ENCODE data around the gene NRG4.
"Not testable (repeated sequence)": the region's sequence is repeated elsewhere in the genome, so short reads cannot be mapped to it uniquely, and the experiment has no call there.

NRG4 gene

DNA sequence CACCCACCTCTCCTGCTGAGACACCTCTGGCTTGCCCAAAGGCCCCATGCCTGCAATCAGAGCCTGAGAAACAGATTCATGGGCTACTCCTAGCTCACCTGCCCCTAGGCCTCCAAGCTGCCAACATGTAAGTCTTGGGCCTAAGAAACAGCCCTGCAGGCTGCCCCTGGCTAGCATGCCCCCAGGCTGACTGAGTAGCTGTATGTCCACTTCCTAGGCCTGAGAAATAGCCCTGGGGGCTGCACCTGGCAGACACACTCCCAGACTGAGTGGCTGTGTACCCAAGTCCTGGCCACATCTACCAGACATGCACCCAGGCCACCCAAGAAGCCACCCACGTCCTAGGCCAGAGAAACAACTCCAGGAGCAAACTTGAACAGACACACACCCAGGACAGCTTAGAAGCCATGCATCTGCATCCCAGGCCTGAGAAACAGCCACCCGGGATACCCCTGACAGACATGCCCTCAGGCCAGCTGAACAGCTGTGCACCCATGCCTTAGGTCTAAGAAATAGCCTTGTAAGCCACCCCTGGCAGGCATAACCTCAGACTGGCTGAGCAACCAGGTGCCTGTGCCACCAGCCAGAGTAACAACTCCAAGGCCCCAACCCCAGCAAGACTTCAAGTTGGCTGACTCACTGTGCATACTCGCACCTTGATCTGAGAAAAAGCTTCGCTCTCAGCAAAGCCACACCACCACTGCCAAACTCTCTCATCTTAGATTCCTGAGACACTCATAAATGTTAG lies 12.0 kb upstream of the NRG4 start:
- no peak for DNase-seq
- TF ChIP-seq GATA1 (IDR thresholded peaks at IDR 0.05; ENCODE audit: low read depth, low read length) (no peak), POLR2A (IDR thresholded peaks at IDR 0.05; ENCODE audit: low read length) (no peak)

DNA sequence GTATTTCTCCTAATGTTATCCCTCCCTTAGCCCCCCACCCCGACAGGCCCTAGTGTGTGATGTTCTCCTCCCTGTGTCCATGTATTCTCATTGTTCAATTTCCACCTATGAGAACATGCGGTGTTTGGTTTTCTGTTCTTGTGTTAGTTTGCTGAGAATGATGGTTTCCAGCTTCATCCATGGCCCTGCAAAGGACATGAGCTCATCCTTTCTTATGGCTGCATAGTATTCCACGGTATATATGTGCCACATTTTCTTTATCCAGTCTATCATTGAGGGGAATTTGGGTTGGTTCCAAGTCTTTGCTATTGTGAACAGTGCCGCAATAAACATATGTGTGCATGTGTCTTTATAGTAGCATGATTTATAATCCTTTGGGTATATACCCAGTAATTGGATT lies 1.2 kb upstream of the NRG4 start:
- not testable (repeated sequence) for DNase-seq

DNA sequence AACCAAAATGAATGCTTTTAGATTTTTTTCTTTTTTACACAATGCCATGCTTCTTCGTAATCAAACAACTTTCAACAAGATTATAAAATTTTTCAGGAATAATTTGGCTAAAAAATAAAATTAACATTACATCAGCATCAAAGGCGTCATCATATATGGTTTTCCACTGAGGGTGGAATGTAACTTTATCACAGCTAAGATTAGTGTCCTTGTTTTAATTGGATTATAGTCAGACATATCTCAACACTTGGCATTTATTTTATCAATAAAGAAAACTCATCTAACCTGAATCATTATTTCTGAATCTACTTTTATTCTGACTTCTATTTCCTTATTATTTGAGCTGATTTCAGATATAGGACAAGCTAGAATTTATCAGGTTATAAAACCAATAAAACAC lies 1.6 kb downstream of the NRG4 start:
- no peak for DNase-seq
- TF ChIP-seq GATA1 (IDR thresholded peaks at IDR 0.05; ENCODE audit: low read depth, low read length) = no peak
- no peak for TF ChIP-seq POLR2A (IDR thresholded peaks at IDR 0.05; ENCODE audit: low read length)

DNA sequence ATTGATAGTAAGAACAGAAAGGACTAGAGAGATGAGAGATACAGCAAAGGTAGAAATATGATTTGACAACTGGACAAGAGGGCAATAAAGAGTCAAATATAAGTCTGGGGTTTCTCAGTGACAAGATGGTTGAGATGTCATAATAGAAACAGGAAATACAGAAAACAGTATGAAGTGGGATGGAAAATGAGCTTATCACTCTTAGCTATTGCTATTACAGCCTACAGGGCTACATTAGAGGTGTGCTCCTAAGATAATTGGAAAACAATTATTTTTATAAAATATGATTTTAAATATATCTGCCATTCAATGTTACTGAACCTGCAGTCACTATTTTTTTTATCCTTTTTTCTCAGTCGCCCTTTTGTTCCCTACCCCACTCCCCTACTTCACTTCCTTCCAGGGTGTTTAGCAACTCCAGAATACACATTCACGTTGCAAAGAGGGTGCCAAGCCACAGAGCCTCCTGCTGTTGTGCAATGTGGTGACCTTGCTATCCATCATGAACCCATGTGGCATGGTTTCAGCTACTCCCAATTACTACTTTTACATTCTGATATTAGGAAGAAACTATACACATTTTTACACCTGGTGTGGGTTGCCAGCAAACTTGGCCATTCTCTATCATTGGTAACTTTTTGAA lies 6.0 kb downstream of the NRG4 start:
- DNase-seq = no peak
- no peak for TF ChIP-seq GATA1 (IDR thresholded peaks at IDR 0.05; ENCODE audit: low read depth, low read length)
- no peak for TF ChIP-seq POLR2A (IDR thresholded peaks at IDR 0.05; ENCODE audit: low read length)

DNA sequence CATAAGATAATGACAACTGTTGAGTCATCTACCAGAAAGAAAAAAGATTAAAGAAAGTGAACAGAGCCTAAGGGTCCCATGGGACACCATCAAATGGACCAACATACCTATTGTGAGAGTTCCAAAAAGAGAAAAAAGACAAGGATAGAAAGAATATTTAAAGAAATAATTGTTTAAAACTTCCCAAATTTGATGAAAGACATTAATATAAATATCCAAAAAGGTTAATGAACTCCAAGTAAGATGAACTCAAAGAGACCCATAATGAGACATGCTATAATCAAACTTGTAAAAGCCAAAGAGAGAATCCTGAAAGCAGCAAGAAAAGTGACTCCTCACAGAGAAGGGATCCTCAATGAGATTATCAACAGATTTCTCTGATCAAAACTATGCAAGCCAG lies 8.9 kb downstream of the NRG4 start:
- TF ChIP-seq GATA1 (IDR thresholded peaks at IDR 0.05; ENCODE audit: low read depth, low read length) (no peak), POLR2A (IDR thresholded peaks at IDR 0.05; ENCODE audit: low read length) (no peak)
- no peak for DNase-seq

DNA sequence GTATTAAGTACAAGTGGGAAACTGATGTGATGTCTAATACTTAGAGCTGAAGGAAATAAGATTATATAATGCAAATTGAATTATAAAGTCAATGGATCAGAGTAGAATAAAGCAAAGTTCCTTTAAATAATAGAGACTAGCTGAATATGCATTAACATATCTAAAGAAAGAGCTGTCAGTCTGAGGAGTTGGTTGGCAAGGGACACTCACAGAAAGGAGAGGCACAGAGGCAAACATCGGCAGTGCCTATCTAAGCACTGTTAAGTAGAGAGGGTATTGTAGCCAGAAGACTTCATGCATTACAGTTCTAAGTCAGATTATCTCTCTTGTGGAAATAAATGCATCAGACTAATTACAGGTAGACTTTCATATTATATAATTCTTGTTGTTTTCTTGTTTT lies 16.6 kb downstream of the NRG4 start:
- TF ChIP-seq POLR2A (IDR thresholded peaks at IDR 0.05; ENCODE audit: low read length) (no peak), GATA1 (IDR thresholded peaks at IDR 0.05; ENCODE audit: low read depth, low read length) (no peak)

DNA sequence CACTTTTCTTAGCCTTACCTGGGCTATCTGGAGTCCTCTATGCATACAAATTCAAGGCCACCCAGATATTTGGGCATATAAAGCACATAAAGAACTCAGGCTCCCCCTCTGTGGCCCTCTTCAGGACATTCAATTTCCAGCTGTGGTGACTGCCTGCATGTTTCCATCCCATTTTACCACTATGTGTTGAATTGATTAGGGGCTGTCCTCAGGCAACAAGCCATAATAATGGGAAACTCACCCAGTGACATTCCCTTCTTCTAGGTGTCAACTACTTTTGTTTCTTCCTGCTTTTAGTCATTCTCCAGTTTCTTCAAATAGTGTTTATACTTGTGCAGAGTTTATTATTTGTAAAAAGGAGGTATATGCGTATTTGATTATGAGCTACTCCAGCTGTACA lies 18.0 kb downstream of the NRG4 start:
- no peak for TF ChIP-seq POLR2A (IDR thresholded peaks at IDR 0.05; ENCODE audit: low read length)
- no peak for TF ChIP-seq GATA1 (IDR thresholded peaks at IDR 0.05; ENCODE audit: low read depth, low read length)
- DNase-seq = no peak

More for the DNA sequence above, 16.6 kb downstream of the NRG4 start:
- no peak for DNase-seq

DNA sequence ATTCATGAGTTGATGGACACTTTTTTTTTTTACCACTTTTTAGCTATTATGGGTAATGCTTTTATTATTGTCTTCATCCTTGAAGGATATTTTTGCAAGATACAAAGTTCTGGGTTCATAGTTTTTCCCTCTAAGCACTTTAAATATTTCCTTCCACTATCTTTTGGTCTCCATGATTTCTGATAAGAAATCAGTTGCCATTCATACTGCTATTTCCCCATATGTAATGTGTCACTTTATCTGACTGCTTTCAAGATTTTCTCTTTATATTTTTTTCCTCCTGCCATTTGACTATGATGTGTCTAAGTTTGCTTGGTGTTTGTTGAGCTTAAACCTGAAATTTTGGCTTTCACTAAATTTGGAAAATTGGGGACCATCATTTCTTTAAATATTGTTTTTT lies 19.3 kb downstream of the NRG4 start:
- DNase-seq = no peak
- TF ChIP-seq POLR2A (IDR thresholded peaks at IDR 0.05; ENCODE audit: low read length) = no peak
- no peak for TF ChIP-seq GATA1 (IDR thresholded peaks at IDR 0.05; ENCODE audit: low read depth, low read length)

DNA sequence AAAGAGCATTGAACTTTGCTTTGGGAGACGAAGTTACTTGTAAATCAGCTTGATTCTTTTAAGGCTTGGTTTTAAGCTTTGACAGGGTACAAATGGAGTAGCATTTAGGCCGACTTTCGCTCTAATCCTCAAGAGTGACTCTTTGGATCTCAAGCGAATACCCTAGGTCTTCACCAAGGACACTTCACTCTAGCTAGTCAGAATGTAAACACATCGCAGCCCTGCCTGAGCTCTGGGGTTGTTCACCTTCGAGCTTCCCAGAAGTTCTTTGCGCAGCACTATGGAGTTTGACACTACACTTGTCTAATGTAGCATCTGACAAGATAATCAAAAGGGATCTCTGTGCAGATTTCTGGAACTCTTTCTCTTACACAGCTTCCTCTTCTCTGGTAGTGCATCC lies 22.3 kb downstream of the NRG4 start:
- no peak for DNase-seq
- TF ChIP-seq GATA1 (IDR thresholded peaks at IDR 0.05; ENCODE audit: low read depth, low read length) = no peak
- TF ChIP-seq POLR2A (IDR thresholded peaks at IDR 0.05; ENCODE audit: low read length) = no peak

DNA sequence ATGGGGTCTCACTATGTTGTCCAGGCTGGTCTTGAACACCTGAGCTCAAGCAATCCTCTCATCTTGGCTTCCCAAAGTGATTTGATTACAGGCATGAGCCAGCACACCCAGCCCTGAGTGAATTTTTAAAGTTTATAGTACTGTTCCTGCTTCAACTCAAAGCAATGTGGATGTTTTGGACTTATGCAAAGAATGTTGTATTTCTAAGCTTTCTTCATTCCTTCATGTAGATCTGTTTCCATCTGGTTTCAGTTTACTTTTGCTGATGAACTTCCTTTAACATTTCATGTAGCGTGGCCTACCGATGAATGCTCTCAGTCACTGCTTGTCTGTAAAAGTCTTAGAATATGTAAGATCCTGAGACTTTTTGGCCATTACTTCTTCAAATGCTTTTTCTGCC lies 23.2 kb downstream of the NRG4 start:
- no peak for DNase-seq
- TF ChIP-seq GATA1 (IDR thresholded peaks at IDR 0.05; ENCODE audit: low read depth, low read length) = no peak
- no peak for TF ChIP-seq POLR2A (IDR thresholded peaks at IDR 0.05; ENCODE audit: low read length)

DNA sequence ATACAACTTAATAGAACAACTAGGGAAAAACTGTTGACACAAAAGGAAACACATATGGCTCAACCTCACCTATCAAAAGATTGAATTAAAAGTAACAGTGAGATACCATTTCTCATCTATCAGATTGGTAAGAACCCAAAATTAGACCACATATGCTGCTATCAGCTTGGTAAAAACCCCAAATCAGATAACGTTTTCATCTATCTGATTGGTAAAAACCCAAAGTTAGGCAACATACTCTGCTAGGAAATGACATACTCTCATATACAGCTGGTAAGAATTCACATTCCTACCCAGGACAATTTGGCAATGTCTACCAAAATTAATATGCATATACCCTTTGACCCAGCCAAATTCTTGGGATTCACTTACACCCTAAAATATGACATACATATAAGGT lies 26.3 kb downstream of the NRG4 start:
- TF ChIP-seq POLR2A (IDR thresholded peaks at IDR 0.05; ENCODE audit: low read length) (no peak), GATA1 (IDR thresholded peaks at IDR 0.05; ENCODE audit: low read depth, low read length) (no peak)

DNA sequence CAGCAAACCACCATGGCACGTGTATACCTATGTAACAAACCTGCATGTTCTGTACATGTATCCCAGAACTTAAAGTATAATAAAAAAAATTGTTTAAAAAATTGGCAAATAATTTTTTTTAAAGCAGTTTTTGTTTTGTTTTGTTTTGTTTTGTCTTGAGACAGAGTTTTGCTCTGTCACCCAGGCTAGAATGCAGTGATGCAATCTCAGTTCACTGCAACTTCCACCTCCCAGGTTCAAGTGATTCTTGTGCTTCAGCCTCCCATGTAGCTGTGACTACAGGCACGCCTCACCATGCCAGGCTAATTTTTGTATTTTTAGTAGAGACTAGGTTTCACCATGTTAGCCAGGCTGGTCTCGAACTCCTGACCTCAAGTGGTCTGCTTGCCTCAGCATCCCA lies 27.5 kb downstream of the NRG4 start:
- DNase-seq = not testable (repeated sequence)

More for the DNA sequence above, 26.3 kb downstream of the NRG4 start:
- no peak for DNase-seq

DNA sequence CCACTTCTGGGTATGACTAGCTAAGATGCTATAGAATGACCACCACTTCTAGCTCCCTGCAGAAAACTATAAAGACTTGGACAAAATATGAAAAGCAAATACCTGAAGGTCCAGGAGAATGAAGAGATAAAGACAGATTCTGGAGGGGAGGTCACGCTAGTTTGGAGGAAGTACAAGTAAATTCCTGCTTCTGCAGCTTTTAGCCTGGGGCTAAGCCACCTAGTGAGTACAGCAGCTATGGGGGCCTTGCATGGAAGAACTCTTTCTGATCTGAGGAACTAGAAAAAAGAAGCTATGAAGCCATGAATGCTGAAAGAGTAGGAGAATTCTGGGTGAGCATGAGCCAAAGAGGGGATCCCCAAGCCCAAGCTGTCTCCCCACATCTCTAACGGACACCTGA lies 29.8 kb downstream of the NRG4 start:
- DNase-seq = no peak
- TF ChIP-seq POLR2A (IDR thresholded peaks at IDR 0.05; ENCODE audit: low read length) (no peak), GATA1 (IDR thresholded peaks at IDR 0.05; ENCODE audit: low read depth, low read length) (no peak)

DNA sequence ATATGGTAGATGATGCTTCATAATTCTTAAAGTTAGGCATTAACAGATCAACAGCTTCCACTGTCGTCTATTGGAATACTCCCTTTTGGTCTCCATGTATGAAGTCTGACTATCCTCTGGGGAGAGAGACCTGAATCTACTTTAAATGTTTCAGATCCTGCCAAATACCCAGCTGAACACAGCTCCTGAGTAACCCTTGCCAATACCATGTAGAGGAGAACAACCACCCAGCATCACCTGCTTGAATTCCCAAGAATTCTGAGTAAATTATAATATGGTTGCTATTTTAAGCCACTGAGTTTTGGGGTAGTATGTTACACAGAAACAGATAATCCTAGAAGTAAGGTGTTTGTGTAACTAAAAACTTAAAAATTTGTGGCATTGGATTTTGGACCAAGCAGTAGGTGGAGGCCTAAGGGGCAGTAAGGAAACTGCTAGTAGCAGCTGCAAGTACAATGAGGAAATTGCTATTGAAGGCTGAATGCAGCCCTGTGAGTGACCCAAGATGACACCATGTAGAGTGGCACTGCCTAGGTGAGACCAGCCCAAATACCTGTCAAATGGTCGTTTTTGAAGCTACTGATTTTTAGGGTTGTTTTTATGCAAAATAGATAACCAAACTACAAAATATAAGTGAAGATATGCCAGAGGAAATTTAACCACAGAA lies 30.9 kb downstream of the NRG4 start:
- TF ChIP-seq POLR2A (IDR thresholded peaks at IDR 0.05; ENCODE audit: low read length) (no peak), GATA1 (IDR thresholded peaks at IDR 0.05; ENCODE audit: low read depth, low read length) (no peak)

DNA sequence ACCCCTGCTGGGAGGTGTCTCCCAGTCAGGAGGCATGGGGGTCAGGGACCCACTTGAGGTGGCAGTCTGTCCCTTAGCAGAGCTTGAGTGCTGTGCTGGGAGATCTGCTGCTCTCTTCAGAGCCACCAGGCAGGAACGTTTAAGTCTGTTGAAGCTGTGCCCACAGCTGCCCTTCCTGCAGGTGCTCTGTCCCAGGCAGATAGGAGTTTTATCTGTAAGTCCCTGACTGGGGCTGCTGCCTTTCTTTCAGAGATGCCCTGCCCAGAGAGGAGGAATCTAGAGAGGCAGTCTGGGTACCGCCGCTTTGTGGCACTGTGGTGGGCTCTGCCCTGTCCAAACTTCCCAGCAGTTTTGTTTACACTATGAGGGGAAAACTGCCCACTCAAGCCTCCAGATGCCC lies 35.5 kb downstream of the NRG4 start:
- not testable (repeated sequence) for DNase-seq

More for the DNA sequence above, 30.9 kb downstream of the NRG4 start:
- no peak for DNase-seq

All from erythroblast (primary cell).